AG04450 (cell line): ENCODE results near the gene PKP3. TPM values are rescaled to one million over a fixed set of nuclear protein-coding genes. Genes with fewer than 3 reads are reported as not detected.

ENCODE experiments used
- CTCF ChIA-PET: fragments of 300-600, 350-600 bp; formaldehyde crosslinking; extraction: SDS; loops from one replicate; lab custom pipeline; 2022; ENCODE audit warnings: antibody characterized with exemption, inconsistent platforms; lab: Charles Lee
- POLR2A ChIA-PET: fragments of 350-600 bp; formaldehyde crosslinking; extraction: SDS; loops from one replicate; lab custom pipeline; 2021; ENCODE audit warnings: antibody characterized with exemption, inconsistent platforms; lab: Yijun Ruan, JAX
- DNase-seq: peaks from one replicate; pipeline ENCODE4 v3.0.0-alpha.2; 2011; ENCODE audit warnings: low read depth, low spot score
- H3K27ac ChIP-seq: one replicate; pipeline ENCODE4 v1.5.1; 2012; ENCODE audit warnings: low read depth, low read length, control low read depth
- H3K27me3 ChIP-seq: one replicate; pipeline ENCODE4 v1.6.0; 2012; ENCODE audit warnings: low read length; ENCODE audit not compliant: control insufficient read depth, insufficient read depth
- H3K4me3 ChIP-seq: 2 replicates; pipeline ENCODE4 v1.5.1; 2011; ENCODE audit warnings: mild to moderate bottlenecking, low read depth, low read length, control low read depth
- H3K9me3 ChIP-seq: 2 replicates; pipeline ENCODE4 v1.5.1; 2012; ENCODE audit warnings: low read length; ENCODE audit not compliant: control insufficient read depth, insufficient read depth
- CTCF ChIP-seq: IDR thresholded peaks from 2 replicates; pipeline ENCODE4 v1.5.1; 2011; ENCODE audit warnings: low read depth, low read length, control low read depth, inconsistent platforms
- polyA plus RNA-seq: library from polyadenylated mRNA; depleted of rRNA; stranded (reverse); fragments of >200 nt; gene quantifications from 2 replicates; pipeline ENCODE4 v1.2.3, GENCODE V29; 2011

The PKP3 gene
- polyA plus RNA-seq, 1 experiment = 0.55 TPM

GRCh38 chr11:443542-444199 is 49.7 kb downstream of the PKP3 start:
- Histone ChIP-seq H3K27ac (no peak overlapping the region), H3K9me3 (no peaks in the 10 kb centered on the region; the same call in 1 of the 2 replicates), H3K4me3 (no peak overlapping the region), H3K27me3 (peaks cover 23% of the 10 kb centered on the region)
- CTCF ChIA-PET = interaction anchor here (0.6 to 2.1 kb wide), 2 partner anchors 67 to 75 kb away, joined by 4 to 5 read pairs; no protein-coding TSS in a partner anchor
- no peak for TF ChIP-seq CTCF
- POLR2A ChIA-PET = no interaction called here
- DNase-seq = no peak

- Histone ChIP-seq H3K27me3 (peaks cover 19% of the 10 kb centered on the region), H3K27ac (no peak overlapping the region), H3K9me3 (no peaks in the 10 kb centered on the region; the same call in 1 of the 2 replicates), H3K4me3 (no peak overlapping the region)
- POLR2A ChIA-PET = no interaction called here
- DNase-seq = no peak
- CTCF ChIA-PET = interaction anchor here (0.6 to 2.1 kb wide), 2 partner anchors 66 to 74 kb away, joined by 4 to 5 read pairs; no protein-coding TSS in a partner anchor
- no peak for TF ChIP-seq CTCF
These were observed 50.6 kb downstream of the PKP3 start for GRCh38 chr11:444396-445144.

- Histone ChIP-seq H3K9me3 (no peaks in the 10 kb centered on the region; the same call in 1 of the 2 replicates), H3K27ac (no peak overlapping the region), H3K4me3 (no peak overlapping the region), H3K27me3 (peaks cover 14% of the 10 kb centered on the region)
- POLR2A ChIA-PET = interaction anchor here (1.1 kb wide), 1 partner anchor 24 kb away, joined by 3 read pairs; no protein-coding TSS in a partner anchor
- no peak for DNase-seq
- no peak for TF ChIP-seq CTCF
- CTCF ChIA-PET = interaction anchor here (0.6 kb wide), 1 partner anchor 131 kb away, joined by 3 read pairs; no protein-coding TSS in a partner anchor
These were observed 52.0 kb downstream of the PKP3 start for GRCh38 chr11:445765-446588.

GRCh38 chr11:446891-447290 is 52.9 kb downstream of the PKP3 start:
- TF ChIP-seq CTCF = no peak
- POLR2A ChIA-PET = no interaction called here
- DNase-seq = no peak
- Histone ChIP-seq H3K27me3 (peaks cover 4% of the 10 kb centered on the region), H3K27ac (no peak overlapping the region), H3K4me3 (no peak overlapping the region), H3K9me3 (no peaks in the 10 kb centered on the region; the same call in 1 of the 2 replicates)
- CTCF ChIA-PET = interaction anchor here (1.2 kb wide), 1 partner anchor 198 kb away, joined by 4 read pairs; no protein-coding TSS in a partner anchor
